Stimulated activated CD8-positive, alpha-beta memory T cell treated with anti-CD3 and anti-CD28 coated beads, Interleukin-2, amount 100 ng/mL, for 48 hours (primary cell): ENCODE results near the gene GKN2.
"Not testable (repeated sequence)": the region's sequence is repeated elsewhere in the genome, so short reads cannot be mapped to it uniquely, and the experiment has no call there.

Experiments
- DNase-seq, 2 donors: peaks; one replicate each; pipeline ENCODE4 v3.0.0-alpha.2; 2020; ENCODE audit warnings: low read depth in 2 of 2

The GKN2 gene

DNA sequence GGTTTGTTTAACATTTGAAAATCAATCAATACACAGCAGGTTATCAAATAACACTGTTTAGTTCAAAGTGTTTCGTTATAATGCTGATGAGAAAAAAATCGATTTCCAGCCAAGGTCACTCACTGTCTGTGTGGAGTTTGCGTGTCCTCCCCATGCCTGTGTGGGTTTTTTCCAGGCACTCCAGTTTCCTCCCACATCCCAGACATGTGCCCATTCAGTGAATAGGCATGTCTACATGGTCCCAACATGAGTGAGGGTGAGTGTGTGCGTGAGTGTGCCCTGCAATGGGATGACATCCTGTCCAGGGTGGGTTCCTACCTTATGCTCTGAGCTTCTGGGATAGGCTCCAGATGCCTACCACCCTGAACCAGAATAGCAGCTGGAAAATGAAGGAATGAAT lies 8.7 kb upstream of the GKN2 start:
- no peak for DNase-seq

- DNase-seq = no peak
Observed at GRCh38 chr2:68959001-68959400, 6.3 kb upstream of the GKN2 start.

GRCh38 chr2:68955432-68955831 lies 2.7 kb upstream of the GKN2 start:
- not testable (repeated sequence) for DNase-seq

GRCh38 chr2:68951899-68952298 lies 794 bp downstream of the GKN2 start:
- no peak for DNase-seq

- no peak for DNase-seq
Observed at GRCh38 chr2:68948710-68949109, 4.0 kb downstream of the GKN2 start.

- DNase-seq = no peak
Observed at GRCh38 chr2:68946117-68946516, 6.6 kb downstream of the GKN2 start.

- DNase-seq = peak in 1 of 2 donors; percentile 26
Observed at GRCh38 chr2:68943581-68944568, 8.8 kb downstream of the GKN2 start.

DNA sequence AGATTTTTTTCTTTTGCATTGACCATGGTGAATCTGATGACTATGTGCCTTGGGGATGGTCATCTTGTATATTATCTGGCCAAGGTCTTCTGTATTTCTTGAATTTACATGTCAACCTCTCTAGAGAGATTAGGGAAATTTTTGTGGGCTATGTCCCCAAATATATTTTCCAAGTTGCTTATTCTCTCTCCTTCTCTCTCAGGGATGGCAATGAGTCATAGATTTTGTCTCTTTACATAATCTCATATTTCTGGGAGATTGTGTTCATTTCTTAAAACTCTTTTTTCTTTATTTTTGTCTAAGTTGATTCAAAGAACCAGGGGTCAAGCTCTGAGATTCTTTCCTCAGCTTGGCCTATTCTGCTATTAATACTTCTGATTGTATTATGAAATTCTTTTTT lies 9.9 kb downstream of the GKN2 start:
- DNase-seq = no peak

DNA sequence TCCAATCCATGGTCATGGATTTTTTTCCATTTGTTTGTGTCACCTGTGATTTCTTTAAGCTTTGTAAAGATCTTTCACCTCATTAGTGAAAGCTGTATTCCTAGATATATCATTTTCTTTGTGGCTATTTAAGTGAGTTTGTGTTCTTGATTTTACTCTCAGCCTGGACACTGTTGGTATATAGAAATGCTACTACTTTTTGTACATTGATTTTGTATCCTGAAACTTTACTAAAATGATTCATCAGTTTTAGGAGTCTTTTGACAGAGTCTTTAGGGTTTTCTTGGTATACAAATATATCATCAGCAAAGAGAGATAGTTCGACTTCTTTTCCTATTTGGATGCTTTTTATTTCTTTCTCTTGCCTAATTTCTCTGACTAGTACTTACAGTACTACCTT lies 12.3 kb downstream of the GKN2 start:
- no peak for DNase-seq

DNA sequence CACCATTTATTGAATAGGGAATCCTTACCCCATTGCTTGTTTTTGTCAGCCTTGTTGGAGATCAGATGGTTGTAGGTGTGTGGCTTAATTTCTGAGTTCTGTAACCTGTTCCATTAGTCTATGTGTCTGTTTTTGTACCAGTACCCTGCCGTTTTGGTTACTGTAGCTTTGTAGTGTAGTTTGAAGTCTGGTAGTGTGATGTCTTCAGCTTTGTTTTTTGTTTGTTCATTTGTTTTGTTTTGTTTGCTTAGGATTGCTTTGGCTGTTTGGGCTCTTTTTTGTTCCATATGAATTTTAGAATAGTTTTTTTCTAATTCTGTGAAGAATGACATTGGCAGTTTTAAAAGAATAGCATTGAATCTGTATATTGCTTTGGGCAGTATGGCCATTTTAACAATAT lies 12.7 kb downstream of the GKN2 start:
- no peak for DNase-seq

GRCh38 chr2:68938938-68939337 lies 13.8 kb downstream of the GKN2 start:
- DNase-seq = no peak

DNA sequence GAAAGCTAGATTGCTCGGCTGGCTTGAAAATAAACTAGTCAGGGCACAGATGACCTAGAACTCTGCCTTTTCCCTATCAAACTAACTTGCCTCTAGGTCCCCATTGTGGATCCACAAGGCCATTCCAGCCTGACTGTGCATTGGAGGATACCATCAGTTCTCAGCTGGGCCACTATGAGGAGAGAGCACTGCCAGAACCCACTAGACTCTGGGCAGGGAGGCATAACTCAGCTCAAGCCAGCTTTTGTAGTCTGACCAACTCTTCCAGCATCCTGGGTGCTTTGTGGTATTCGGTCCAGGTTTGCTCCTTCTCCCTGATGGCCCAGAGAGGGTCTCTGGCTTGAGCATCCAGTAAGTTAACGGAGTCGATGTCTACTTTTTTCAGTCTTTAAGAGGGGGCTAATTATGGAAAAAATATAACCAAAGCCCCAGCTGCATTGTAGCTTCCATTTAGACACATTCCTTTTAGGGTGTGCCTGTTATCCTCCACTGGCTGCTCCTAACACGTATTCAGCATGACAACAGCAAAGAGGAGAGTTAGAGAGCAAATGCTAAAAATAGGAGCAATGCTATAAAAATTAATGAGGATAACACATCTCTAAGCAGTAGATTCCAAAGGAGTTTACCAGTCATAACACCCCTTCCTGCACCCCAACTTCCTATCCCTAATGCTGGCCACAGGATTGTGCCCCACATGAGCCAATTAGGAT lies 15.2 kb downstream of the GKN2 start:
- DNase-seq = no peak

DNA sequence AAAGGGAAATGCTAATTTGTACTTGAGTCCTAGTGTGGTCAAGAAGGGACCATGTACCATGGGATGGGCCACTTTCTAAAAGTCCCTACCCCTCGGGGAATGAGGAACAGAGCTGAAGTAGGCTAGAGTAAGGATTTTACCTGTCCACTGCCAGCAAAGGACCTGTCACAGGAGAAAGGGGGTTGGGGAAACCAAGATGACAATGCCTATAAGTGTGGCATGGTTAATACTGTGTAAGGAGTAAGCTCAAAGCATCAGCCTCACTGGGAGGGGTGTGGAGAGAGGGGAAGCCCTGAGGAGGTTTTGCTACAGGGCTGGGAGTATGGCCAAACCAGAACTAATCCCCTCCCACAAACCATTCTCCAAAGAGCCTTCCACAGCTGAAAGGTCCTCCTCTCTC lies 15.8 kb downstream of the GKN2 start:
- no peak for DNase-seq

- DNase-seq = no peak
Observed at GRCh38 chr2:68936427-68936826, 16.3 kb downstream of the GKN2 start.

DNA sequence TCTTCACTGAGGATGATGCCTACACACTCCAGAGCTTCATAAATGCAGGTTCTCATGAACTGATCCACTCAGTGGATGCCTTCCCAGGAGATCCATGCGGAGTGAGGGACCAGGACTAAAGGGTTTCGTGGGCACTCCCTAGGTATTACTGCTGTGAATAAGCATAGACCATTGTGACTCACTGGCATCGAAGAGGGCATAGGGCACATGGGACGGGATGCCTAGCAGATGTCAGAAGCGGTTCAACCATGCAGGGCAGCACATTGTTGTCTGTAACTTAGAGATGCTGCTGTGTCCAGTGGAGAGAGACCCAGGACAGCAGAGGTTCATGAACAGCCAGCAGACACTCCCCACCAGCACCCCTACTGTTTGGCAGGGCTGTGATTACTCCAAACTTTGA lies 17.2 kb downstream of the GKN2 start:
- DNase-seq = no peak

GRCh38 chr2:68934021-68934420 lies 18.7 kb downstream of the GKN2 start:
- no peak for DNase-seq

DNA sequence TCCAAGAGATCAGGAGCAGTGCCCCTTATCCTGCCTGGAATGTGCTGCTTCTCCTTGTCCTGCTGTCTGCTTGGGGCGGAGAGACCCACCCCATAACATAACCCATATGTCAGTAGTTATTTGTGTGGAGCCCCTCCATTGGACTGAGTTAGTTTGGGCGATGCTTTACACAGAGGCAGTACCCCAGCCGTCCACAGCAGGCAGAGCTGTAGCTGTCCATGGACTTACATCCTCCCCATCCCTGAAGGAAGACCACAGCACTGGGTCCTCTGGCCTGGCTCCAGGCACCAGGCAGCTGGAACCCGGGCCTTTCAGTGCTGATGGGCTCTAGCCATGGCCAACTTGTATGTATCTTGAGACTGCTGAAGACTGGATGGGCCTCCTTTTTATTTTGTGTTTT lies 20.3 kb downstream of the GKN2 start:
- no peak for DNase-seq

DNA sequence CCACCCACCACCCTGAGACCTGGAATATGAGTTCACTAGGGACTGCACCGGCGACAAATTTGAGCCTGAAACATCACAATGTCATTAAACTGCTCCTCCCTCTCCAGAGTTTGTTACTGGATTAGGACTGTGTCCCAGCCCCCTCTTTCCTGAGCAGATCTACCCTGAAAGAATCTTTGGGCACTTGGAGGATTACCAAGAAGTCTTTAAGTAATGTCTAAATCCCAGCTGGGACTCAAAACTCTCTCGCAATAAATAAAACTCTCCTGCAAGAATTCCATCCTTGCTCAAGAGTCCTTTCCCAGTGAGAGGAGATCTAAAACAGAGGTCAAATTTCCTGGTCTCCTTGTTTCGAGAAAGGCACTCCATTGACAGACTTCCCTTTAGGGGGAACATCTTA lies 20.9 kb downstream of the GKN2 start:
- DNase-seq = no peak

DNA sequence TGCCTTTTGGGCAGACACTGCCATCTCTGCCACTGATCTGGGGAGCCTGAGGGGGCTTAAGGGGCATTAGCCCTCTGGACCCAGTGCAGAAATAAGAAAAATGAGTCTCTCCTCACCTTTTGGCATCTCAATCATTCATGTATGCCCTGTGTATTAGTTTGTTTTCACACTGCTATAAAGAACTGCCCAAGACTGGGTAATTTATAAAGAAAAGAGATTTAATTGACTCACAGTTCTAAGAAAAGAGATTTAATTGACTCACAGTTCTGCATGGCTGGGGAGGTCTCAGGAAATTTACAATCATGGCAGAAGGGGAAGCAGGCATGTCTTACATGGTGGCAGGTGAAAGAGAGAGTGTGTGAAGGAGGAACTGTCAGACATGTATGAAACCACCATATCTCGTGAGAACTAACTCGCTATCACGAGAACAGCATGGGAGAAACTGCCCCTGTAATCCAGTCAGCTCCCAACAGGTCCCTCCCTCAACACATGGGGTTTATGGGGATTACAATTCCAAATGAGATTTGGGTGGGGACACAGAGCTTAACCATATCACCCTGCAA lies 21.5 kb downstream of the GKN2 start:
- no peak for DNase-seq

- DNase-seq = no peak
Observed at GRCh38 chr2:68926796-68927195, 25.9 kb downstream of the GKN2 start.

DNA sequence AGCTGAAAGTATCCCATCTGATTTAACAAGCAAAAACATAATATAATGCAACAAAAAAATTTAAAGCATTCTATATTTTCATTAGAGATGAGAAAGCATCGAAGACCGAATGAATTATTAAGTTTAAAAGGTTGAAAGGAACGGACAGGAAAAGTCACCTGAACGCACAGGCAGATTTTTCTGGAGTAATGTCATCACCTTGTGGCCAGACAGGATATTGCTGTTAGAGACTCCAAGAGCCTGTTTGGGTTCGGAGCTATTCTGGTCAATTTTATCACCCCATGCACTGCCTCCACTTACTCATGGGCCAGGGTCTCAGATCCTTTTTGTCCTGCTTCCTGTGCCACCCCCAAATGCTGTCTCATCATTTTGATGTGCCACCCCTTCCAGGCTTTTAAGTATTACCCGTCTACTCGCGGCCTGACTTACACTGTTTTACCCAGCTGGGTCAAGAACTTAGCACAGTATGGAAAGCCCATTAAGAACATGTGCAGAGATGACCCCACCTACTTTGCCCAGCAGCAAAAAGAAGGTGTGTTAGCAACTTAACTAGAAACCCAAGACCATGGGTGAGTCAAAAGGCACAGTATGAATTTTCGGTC lies 27.3 kb downstream of the GKN2 start:
- no peak for DNase-seq

GRCh38 chr2:68921646-68922045 lies 31.0 kb downstream of the GKN2 start:
- no peak for DNase-seq
